GM21825 (cell line): ENCODE results near the gene AQP12A.

Experiments
- ATAC-seq: cut with Tn5 transposase; IDR thresholded peaks from one replicate; pipeline ENCODE4 v1.9.1; 2021; ENCODE audit warnings: mild to moderate bottlenecking, moderate library complexity; ENCODE audit not compliant: unreplicated experiment

The AQP12A gene

GRCh38 chr2:240719676-240720545 lies 28.2 kb downstream of the AQP12A start:
- ATAC-seq: no peak

DNA sequence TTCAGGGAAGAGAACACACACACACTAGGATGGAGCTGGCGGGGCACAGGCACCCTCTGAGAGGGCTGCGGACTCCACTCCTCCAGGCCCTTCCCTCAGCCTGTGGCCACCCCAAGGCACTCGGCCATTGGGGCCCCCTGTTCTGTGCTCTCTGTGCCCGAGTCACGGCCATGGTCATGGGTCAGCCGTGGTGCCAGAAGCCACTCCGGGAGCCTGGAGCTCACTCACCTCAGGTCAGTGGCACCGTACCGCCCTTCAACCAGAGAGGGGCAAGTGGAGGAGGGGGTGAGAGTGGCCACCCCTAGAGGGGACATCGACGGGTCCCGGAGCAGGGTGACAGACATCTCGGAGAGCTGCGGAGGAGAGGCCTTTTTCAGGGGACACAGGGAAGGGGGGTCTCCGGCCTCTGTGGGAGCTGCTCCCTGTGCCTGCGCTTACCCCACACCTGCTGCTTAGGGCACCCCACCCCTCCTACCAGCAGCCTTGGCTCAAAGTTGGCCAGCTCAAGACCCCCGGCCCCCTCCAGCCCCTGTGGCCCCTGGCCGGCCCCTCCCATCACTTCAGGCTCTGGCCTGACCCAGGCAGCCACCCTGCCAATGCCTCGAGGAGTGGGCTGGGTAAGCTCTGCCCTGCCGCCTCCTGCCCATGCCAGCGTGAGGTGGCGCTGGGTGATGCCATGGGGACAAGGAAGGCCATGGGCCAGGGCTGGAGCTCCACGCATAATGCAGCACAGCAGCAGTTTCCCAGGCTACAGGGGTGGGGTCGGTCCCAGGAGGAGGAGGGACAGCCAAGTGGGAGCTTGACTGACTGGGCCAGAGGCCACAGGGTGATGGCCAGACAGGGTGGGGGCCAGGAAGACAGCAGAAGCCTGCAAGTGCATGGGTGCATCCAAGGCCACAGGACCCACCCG lies 29.3 kb downstream of the AQP12A start:
- no peak for ATAC-seq

DNA sequence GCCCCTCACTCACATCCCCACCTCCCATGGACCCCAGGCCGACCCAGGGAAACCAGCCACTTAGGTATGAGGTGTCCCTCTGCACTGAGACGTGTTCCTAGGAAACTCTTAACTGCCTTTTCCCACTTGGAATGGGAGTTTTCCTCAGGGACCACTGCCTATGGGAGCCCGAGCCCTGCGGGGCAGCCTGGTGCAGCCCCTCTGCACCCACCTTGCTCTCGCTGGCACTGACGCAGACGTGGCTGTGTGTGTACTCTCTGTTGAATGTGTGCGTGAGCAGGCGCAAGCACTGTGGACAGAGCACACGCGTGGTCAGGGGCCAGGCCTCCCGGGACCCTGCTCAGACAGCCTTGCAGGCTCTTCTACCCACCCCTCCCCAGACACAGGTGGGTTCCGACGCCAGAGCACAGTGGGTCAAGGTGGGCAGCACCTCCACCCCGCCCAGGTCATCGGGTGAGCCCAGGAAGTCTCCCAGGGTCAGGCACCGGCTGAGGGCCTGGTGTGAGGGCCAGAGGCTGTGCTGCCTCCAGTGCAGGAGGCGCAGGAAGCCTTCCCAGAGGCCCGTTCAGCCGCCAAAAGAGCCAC lies 30.0 kb downstream of the AQP12A start:
- ATAC-seq: no peak

GRCh38 chr2:240722376-240722775 lies 30.7 kb downstream of the AQP12A start:
- no peak for ATAC-seq

DNA sequence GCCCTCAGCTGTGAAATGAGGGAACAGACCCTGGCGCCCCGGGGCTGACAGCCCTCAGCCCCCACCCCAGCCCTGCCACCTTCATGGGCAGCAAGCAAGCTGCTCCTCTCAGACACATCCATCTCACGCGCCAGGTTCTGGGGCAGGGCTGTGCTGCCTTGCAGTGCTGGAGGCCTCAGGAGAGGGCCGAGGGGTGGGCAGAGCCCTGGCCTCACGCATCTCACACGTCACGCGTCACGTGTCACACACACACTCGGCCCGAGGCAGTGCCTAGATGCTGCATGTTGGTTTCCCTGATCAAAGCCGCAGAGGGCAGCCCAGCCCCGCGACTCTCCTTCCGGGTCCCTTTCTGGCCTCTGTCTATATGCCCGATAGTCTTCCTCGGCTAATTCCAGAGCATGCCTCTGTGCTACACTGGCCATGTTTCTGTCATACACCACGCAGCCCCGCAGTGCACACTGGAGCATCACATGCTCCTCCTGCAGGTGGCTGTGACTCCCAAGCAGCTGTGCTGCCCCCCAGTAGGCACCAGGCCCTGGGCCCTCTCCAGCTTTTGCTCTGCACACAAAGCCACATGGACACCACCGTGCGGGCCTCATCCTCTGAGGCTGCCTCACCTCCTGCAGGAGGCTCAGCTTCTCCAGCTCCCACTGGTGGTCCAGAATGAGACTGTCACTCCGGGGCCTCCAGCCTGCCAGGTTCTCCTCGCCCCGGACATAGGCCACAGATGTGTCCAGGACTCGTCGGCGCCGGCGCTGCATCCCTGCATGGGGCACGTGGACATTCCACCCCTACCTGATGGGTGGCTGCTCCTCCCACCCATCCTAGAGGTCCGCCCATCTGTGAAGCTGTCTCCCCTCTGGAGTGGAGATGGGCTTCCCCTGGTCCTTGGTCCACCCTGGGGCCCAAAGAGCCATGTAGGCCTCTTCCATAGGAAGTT lies 31.4 kb downstream of the AQP12A start:
- no peak for ATAC-seq

DNA sequence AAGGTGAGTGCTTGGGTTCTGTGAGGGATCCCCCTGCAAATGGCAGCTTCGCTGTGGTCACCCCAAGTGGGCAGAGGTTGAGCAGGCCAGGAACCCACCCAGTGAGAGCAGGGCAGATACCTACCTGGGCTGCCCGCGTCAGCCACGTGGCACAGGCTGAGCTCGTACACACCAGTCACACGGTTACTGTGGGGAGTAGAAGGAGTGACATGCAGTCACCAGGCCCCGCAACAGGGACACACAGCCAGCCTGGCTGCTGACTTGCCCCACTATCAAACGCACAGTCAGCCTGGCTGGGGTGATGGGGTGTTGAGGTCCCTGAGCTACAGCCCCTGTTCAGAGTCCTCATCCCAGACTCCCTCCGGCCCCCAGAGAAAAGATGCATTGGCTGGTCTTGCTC lies 32.2 kb downstream of the AQP12A start:
- ATAC-seq: no peak

GRCh38 chr2:240724431-240724830 lies 32.8 kb downstream of the AQP12A start:
- no peak for ATAC-seq

DNA sequence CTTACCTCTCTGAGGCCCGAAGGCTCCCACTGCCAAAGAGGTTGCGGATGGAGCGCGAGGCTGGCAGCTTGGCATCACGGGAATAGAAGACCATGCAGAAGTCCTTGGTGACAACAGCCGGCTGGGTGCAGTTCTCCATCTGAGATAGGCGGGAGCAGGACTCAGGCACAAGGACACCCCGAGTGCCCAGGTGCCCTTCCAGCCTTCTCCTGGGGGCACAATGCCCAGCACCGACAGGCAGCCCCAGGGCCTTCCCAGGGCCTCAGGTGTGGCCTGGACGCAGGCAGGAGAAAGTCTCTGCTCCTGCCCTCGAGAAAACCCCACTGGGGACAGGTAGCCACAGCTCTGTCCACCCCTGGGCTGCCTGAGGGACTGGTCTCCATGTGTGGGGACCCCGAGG lies 33.6 kb downstream of the AQP12A start:
- ATAC-seq: no peak

GRCh38 chr2:240725671-240726070 lies 34.0 kb downstream of the AQP12A start:
- no peak for ATAC-seq

- ATAC-seq: no peak
These were observed 35.2 kb downstream of the AQP12A start for GRCh38 chr2:240726876-240727275.

DNA sequence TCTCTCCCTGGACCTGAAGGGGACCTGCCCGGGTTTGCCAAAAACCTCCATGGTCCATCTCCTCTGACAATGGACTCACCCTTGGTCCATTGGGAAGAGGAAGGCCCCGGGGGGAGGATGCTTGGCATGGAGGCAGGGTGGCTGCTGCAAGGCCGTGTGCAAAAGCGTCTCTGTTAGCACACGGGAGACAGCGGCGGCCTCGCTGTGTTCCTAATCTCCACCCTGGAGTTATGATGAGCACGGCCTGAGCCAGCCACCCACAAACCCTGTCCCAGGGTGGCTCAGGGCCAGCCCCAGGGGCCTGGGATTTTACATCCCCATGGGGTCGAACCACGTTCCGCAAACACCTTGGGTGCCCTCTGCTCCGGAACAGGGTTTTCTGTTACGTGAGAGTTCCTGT lies 35.8 kb downstream of the AQP12A start:
- no peak for ATAC-seq

GRCh38 chr2:240727913-240728312 lies 36.2 kb downstream of the AQP12A start:
- no peak for ATAC-seq

GRCh38 chr2:240728361-240728760 lies 36.7 kb downstream of the AQP12A start:
- ATAC-seq: no peak

GRCh38 chr2:240728827-240729226 lies 37.2 kb downstream of the AQP12A start:
- no peak for ATAC-seq

DNA sequence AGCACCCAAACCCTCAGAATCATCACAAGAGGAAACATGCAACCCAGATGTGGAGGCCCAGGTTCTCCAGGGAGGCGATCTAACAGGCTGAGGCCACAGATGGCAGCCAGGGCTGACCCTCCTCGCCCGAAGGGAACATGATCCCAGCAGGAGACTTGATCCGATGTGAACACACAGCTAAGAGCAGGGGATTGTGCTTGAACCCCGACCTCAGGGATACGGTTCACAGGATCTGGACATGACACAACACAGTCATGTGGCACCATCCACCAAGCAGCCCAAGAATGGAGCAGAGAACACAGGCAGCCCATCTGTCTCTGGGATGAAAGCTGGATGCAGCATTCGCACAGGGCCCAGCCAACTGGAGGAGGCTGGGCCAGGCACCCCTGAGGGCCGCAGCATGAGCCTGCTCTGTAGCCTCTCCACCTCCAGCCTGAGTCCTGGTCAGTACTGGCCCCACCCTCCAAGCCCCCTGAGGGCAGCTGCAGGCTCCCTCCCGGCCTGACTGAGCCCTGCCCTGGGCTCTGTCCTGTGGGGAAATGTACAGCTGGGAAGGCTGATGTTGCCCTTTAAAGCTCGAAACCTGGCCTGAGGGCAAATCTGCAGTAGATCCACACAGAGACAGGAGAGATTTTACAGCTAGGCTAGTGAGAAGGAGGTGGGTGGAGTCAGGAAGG lies 39.0 kb downstream of the AQP12A start:
- ATAC-seq: no peak

- no peak for ATAC-seq
These were observed 39.5 kb downstream of the AQP12A start for GRCh38 chr2:240731178-240731545.

DNA sequence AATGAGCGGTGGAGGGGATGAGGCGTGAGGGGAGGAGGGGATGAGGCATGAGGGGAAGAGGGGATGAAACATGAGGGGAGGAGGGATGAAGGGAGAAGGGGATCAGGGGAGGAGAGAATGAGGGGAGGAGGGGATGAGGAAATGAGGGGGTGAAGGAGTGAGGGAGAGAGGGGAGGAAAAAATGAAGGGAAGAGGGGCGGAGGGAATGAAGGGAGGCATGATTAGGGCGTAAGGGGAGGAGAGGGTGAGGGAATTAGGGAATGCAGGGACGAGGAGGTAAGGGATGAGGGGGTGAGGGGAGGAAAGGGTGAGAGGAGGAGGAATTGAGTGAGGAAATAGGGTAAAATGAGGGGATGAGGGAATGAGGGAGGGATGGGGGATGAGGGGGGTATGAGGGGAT lies 40.5 kb downstream of the AQP12A start:
- no peak for ATAC-seq

GRCh38 chr2:240732911-240733622 lies 41.4 kb downstream of the AQP12A start:
- no peak for ATAC-seq

- ATAC-seq: no peak
These were observed 42.3 kb downstream of the AQP12A start for GRCh38 chr2:240733803-240734495.
